Stomach (tissue), 4 donors: Measurements from ENCODE around the gene COBL.

Experiments
- EP300 ChIP-seq: sonication (generic); formaldehyde crosslinking; IDR thresholded peaks from one replicate; pipeline ENCODE4 v1.6.1; 2017; ENCODE audit warnings: antibody characterized with exemption
- TF ChIP-seq, protein P1 (sequence below), 7 experiments: fragments of 450-650 bp in 4 of 7; fragments of 200-600 bp in 3 of 7; sonication (generic) in 3 of 7; IDR thresholded peaks; one replicate each; pipeline ENCODE4 v1.5.1; 2016 to 2019; ENCODE audit warnings: antibody characterized with exemption in 7 of 7, control low read depth in 2 of 7, mild to moderate bottlenecking in 1 of 7

DNA sequence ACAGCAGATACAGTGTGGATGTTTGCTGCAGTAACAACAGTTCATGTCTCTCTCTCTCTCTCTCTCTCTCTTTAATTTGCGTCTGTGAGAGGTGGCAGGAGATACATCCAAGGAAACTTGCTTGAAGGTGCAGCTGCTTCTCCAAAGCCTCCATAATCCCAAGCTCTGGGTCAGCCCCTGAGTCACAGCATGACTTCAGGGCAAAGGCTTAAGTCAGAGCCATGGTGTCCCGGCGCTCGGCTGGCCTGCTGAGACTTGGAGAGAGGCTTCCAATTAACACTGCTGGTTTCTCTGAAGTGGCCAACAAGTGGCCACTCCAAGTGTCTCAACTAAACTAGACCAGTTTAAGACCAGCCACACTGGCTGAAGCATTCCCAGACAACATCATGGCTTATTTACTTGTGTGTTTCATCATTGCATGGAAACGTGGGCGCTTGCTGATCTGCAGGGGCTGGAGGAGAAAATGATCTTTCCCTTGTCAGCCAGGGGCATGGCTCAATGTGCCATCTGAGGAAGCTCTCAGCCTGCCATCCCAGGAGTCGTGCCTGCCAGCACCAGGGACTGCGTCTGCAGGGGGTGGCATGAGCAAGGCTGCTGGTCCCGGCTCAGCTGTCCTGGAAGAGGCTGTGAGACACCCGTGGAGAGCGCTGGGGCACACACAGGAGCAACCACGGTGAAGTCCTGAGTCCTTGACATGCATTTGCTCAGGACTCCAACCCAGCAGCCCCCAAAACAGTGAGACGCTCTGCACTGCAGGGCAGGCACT lies 254.2 kb downstream of the COBL start:
- TF ChIP-seq, protein P1, sequence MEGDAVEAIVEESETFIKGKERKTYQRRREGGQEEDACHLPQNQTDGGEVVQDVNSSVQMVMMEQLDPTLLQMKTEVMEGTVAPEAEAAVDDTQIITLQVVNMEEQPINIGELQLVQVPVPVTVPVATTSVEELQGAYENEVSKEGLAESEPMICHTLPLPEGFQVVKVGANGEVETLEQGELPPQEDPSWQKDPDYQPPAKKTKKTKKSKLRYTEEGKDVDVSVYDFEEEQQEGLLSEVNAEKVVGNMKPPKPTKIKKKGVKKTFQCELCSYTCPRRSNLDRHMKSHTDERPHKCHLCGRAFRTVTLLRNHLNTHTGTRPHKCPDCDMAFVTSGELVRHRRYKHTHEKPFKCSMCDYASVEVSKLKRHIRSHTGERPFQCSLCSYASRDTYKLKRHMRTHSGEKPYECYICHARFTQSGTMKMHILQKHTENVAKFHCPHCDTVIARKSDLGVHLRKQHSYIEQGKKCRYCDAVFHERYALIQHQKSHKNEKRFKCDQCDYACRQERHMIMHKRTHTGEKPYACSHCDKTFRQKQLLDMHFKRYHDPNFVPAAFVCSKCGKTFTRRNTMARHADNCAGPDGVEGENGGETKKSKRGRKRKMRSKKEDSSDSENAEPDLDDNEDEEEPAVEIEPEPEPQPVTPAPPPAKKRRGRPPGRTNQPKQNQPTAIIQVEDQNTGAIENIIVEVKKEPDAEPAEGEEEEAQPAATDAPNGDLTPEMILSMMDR (IDR thresholded peaks at IDR 0.05) = no peak
- TF ChIP-seq EP300 = no peak
